ENCODE data around the gene NUP98. TPM values are rescaled to one million over a fixed set of nuclear protein-coding genes. Genes with fewer than 3 reads are reported as not detected.

NUP98 gene
- total RNA-seq, 1 experiment from 2014 or later, result 98.4 TPM

DNA sequence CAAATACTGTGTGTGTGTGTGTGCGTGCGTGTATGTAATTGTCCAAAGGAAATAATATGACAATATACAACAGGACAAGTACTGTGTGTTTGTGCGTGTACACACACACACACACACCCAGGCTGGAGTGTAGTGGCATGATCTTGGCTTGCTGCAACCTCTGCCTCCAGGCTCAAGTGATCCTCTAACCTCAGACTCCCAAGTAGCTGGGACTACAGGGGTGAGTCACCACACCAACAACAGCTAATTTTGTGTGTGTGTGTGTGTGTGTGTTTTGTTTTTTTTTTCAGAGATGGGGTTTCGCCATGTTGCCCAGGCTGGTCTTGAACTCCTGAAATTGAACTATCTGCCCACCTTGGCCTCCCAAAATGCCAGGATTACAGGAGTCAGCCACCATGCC is 61.5 kb downstream of the NUP98 start:
- H3K9ac ChIP-seq (ENCODE audit: low read length), result no peak overlapping the region
- no peak for ATAC-seq
- intact Hi-C loops (cut with micrococcal nuclease), result no loop called here
- H3K27me3 ChIP-seq (ENCODE audit: insufficient read depth, low read length), result no peaks in the 10 kb centered on the region
- POLR2A ChIA-PET, result no interaction called here
- CTCF ChIA-PET, result no interaction called here
- H4K20me1 ChIP-seq (ENCODE audit: insufficient read depth), result no peaks in the 10 kb centered on the region
- DNase-seq (ENCODE audit: low read depth, low spot score), result no peak
- peaks cover 43 to 48% of the 10 kb centered on the region in 2 experiments for H3K36me3 ChIP-seq (ENCODE audit: control insufficient read depth in 1 of 2, insufficient read depth in 2 of 2, low read length in 2 of 2)
- H3K9me3 ChIP-seq (ENCODE audit: control insufficient read depth in 1 of 2, insufficient read depth in 1 of 2, low read depth in 1 of 2, low read length in 2 of 2), result no peaks in the 10 kb centered on the region
- H3K4me2 ChIP-seq (ENCODE audit: low read length), result no peak overlapping the region
- no peaks in the 10 kb centered on the region for H3K4me1 ChIP-seq (ENCODE audit: control insufficient read depth in 1 of 2, insufficient read depth in 2 of 2, low read length in 2 of 2)
- H3K9me2 ChIP-seq (ENCODE audit: insufficient read depth), result no peaks in the 10 kb centered on the region
- RAD21 ChIA-PET (ENCODE audit: low non-redundant PET in 1 of 2, low total read pairs in 2 of 2, uncharacterized antibody in 2 of 2, unreplicated experiment in 2 of 2), result no interaction called here
- TF ChIP-seq CEBPB (IDR thresholded peaks at IDR 0.05; ENCODE audit: low read depth), result no peak
- TF ChIP-seq SIN3A (IDR thresholded peaks at IDR 0.05; ENCODE audit: low read depth), result no peak
- no peak for TF ChIP-seq RAD21 (IDR thresholded peaks at IDR 0.05; ENCODE audit: low read depth)
- TF ChIP-seq POLR2A (IDR thresholded peaks at IDR 0.05; ENCODE audit: borderline replicate concordance, extremely low read depth, insufficient read depth, insufficient read length), result no peak
- no peak for TF ChIP-seq REST (IDR thresholded peaks at IDR 0.05; ENCODE audit: low read depth)
- TF ChIP-seq TCF7L2 (IDR thresholded peaks at IDR 0.05; ENCODE audit: borderline replicate concordance, extremely low read depth, insufficient read depth, insufficient read length), result no peak
- TF ChIP-seq EZH2 (IDR thresholded peaks at IDR 0.05), result no peak
- H3K27ac ChIP-seq (ENCODE audit: low read depth, low read length), result no peak overlapping the region
- BruUV-seq (replicated peaks), result no TSS peak
- no peak overlapping the region for H2AFZ ChIP-seq (ENCODE audit: low read depth, low read length, poor library complexity, severe bottlenecking)
- H3K79me2 ChIP-seq (ENCODE audit: insufficient read depth, low read length), result peaks cover 71% of the 10 kb centered on the region
- no peak overlapping the region for H3K4me3 ChIP-seq (replicated peaks in 1 of 2; ENCODE audit: low read depth in 1 of 2, low read length in 2 of 2)

Measured in HCT116 (cell line).